GM23338 (cell line): ENCODE measurements around the gene PKP3. TPM values are rescaled to one million over a fixed set of nuclear protein-coding genes. Genes with fewer than 3 reads are reported as not detected.

ENCODE experiments used
- ATAC-seq: fragments of 200-7000 bp; cut with Tn5 transposase; 3 replicates; pipeline ENCODE4 v1.9.1; 2020
- DNase-seq: peaks from one replicate; pipeline ENCODE4 v3.0.0-alpha.2; 2015; ENCODE audit warnings: low spot score
- H2AFZ ChIP-seq: fragments of 200-600 bp; sonication (generic); 2 replicates; pipeline ENCODE4 v1.8.0; 2016; ENCODE audit warnings: antibody characterized with exemption, mild to moderate bottlenecking, moderate library complexity
- H3F3A ChIP-seq: fragments of 200-600 bp; sonication (generic); replicated peaks from 2 replicates; pipeline ENCODE4 v1.8.0; 2017; ENCODE audit warnings: antibody characterized with exemption, mixed run types, low read depth
- H3K27ac ChIP-seq: fragments of 200-600 bp; sonication (generic); 2 replicates; pipeline ENCODE4 v1.6.1; 2016; ENCODE audit warnings: low read depth
- H3K27me3 ChIP-seq: fragments of 200-600 bp; sonication (generic); 2 replicates; pipeline ENCODE4 v1.8.0; 2016; ENCODE audit warnings: mild to moderate bottlenecking, mixed run types, moderate library complexity; ENCODE audit not compliant: insufficient read depth
- H3K36me3 ChIP-seq: fragments of 200-600 bp; sonication (generic); 2 replicates; pipeline ENCODE4 v1.8.0; 2016; ENCODE audit warnings: mild to moderate bottlenecking; ENCODE audit not compliant: insufficient read depth
- H3K4me1 ChIP-seq: fragments of 200-600 bp; sonication (generic); 2 replicates; pipeline ENCODE4 v1.8.0; 2016; ENCODE audit warnings: mild to moderate bottlenecking, moderate library complexity; ENCODE audit not compliant: insufficient read depth
- H3K4me2 ChIP-seq: fragments of 200-600 bp; sonication (generic); 2 replicates; pipeline ENCODE4 v1.7.1; 2017; ENCODE audit warnings: mixed run types
- H3K4me3 ChIP-seq: fragments of 200-600 bp; sonication (generic); 2 replicates; pipeline ENCODE4 v1.6.1; 2016; ENCODE audit warnings: mixed run types
- H3K79me2 ChIP-seq: fragments of 200-600 bp; sonication (generic); replicated peaks from 2 replicates; pipeline ENCODE4 v1.8.0; 2017; ENCODE audit warnings: mild to moderate bottlenecking; ENCODE audit not compliant: insufficient read depth
- H3K9me2 ChIP-seq: fragments of 200-600 bp; sonication (generic); 2 replicates; pipeline ENCODE4 v1.8.0; 2017; ENCODE audit not compliant: insufficient read depth
- H4K20me1 ChIP-seq: fragments of 200-600 bp; sonication (generic); replicated peaks from 2 replicates; pipeline ENCODE4 v1.8.0; 2017; ENCODE audit warnings: mild to moderate bottlenecking; ENCODE audit not compliant: insufficient read depth
- H3K27ac Mint-ChIP-seq: 2 replicates; pipeline ENCODE4 v1.8.0; 2020; ENCODE audit warnings: inconsistent platforms, mild to moderate bottlenecking, moderate library complexity, mixed read lengths
- H3K27me3 Mint-ChIP-seq: 3 replicates; pipeline ENCODE4 v1.8.0; 2022; ENCODE audit warnings: low read depth, mild to moderate bottlenecking, moderate library complexity, mixed read lengths, inconsistent platforms; ENCODE audit not compliant: insufficient read depth, poor library complexity
- H3K36me3 Mint-ChIP-seq: 3 replicates; pipeline ENCODE4 v1.8.0; 2021; ENCODE audit warnings: low read depth, mild to moderate bottlenecking, inconsistent platforms, moderate library complexity, mixed read lengths
- H3K4me1 Mint-ChIP-seq: 3 replicates; pipeline ENCODE4 v1.8.0; 2020; ENCODE audit warnings: mild to moderate bottlenecking, inconsistent platforms, mixed read lengths
- H3K4me3 Mint-ChIP-seq: 3 replicates; pipeline ENCODE4 v1.8.0; 2021; ENCODE audit warnings: moderate library complexity, mild to moderate bottlenecking, inconsistent platforms, mixed read lengths
- H3K9me3 Mint-ChIP-seq: 3 replicates; pipeline ENCODE4 v1.8.0; 2020; ENCODE audit warnings: moderate library complexity, mild to moderate bottlenecking, inconsistent platforms, mixed read lengths
- CREB1 ChIP-seq: fragments of 250-450 bp; sonication (Bioruptor Pico); IDR thresholded peaks from 2 replicates; pipeline ENCODE4 v1.5.0; 2020; ENCODE audit warnings: low read depth, mild to moderate bottlenecking, moderate library complexity
- EZH2 ChIP-seq: fragments of 200-600 bp; sonication (generic); IDR thresholded peaks from one replicate; pipeline ENCODE4 v1.8.0; 2017; ENCODE audit warnings: antibody characterized with exemption, mild to moderate bottlenecking, low read depth; ENCODE audit not compliant: unreplicated experiment
- EZH2phosphoT487 ChIP-seq: fragments of 200-600 bp; sonication (generic); IDR thresholded peaks from one replicate; pipeline ENCODE4 v1.8.1; 2018; ENCODE audit warnings: antibody characterized with exemption; ENCODE audit not compliant: unreplicated experiment
- JUNB ChIP-seq: IDR thresholded peaks from one replicate; pipeline ENCODE4 v1.6.1; 2016; ENCODE audit warnings: antibody characterized with exemption; ENCODE audit not compliant: unreplicated experiment
- NANOG ChIP-seq: IDR thresholded peaks from 2 replicates; pipeline ENCODE4 v1.6.1; 2016; ENCODE audit warnings: antibody characterized with exemption, borderline replicate concordance
- POLR2AphosphoS5 ChIP-seq: IDR thresholded peaks from 2 replicates; pipeline ENCODE4 v1.6.1; 2016; ENCODE audit warnings: antibody characterized with exemption, low read depth
- STAT1 ChIP-seq: IDR thresholded peaks from one replicate; pipeline ENCODE4 v1.6.1; 2016; ENCODE audit warnings: antibody characterized with exemption; ENCODE audit not compliant: unreplicated experiment
- ZNF114 ChIP-seq: fragments of 250-450 bp; sonication (Bioruptor Pico); IDR thresholded peaks from 2 replicates; pipeline ENCODE4 v1.5.0; 2020; ENCODE audit warnings: mild to moderate bottlenecking, moderate library complexity
- ZNF331 ChIP-seq: fragments of 250-450 bp; sonication (Bioruptor Pico); IDR thresholded peaks from 2 replicates; pipeline ENCODE4 v1.5.0; 2020; ENCODE audit warnings: low read depth, mild to moderate bottlenecking, moderate library complexity
- polyA plus RNA-seq: library from polyadenylated mRNA; unstranded; fragments of >200 nt; fragmentation: Nextera tagmentation; extraction: Ambion mirVana; gene quantifications from 2 replicates; pipeline ENCODE4 v1.2.1, GENCODE V29; 2016
- total RNA-seq: library from RNA; depleted of rRNA; stranded (reverse); fragments of >200 nt; shearing (Covaris generic); gene quantifications from 2 replicates; pipeline ENCODE4 v1.2.3, GENCODE V29; 2014
- TF ChIP-seq, protein P1 (sequence below): IDR thresholded peaks from one replicate; pipeline ENCODE4 v1.6.1; 2018; ENCODE audit warnings: antibody characterized with exemption; ENCODE audit not compliant: unreplicated experiment
- TF ChIP-seq, protein P2 (sequence below): IDR thresholded peaks from 2 replicates; pipeline ENCODE4 v1.6.1; 2016; ENCODE audit warnings: antibody characterized with exemption
- TF ChIP-seq, protein P3 (sequence below): fragments of 250-450 bp; sonication (Bioruptor Pico); IDR thresholded peaks from 2 replicates; pipeline ENCODE4 v1.5.0; 2020; ENCODE audit warnings: mild to moderate bottlenecking, moderate library complexity

Gene PKP3
- total and polyA plus RNA-seq, 2 experiments from 2014 or later, result 7.2 to 23.0 TPM

DNA sequence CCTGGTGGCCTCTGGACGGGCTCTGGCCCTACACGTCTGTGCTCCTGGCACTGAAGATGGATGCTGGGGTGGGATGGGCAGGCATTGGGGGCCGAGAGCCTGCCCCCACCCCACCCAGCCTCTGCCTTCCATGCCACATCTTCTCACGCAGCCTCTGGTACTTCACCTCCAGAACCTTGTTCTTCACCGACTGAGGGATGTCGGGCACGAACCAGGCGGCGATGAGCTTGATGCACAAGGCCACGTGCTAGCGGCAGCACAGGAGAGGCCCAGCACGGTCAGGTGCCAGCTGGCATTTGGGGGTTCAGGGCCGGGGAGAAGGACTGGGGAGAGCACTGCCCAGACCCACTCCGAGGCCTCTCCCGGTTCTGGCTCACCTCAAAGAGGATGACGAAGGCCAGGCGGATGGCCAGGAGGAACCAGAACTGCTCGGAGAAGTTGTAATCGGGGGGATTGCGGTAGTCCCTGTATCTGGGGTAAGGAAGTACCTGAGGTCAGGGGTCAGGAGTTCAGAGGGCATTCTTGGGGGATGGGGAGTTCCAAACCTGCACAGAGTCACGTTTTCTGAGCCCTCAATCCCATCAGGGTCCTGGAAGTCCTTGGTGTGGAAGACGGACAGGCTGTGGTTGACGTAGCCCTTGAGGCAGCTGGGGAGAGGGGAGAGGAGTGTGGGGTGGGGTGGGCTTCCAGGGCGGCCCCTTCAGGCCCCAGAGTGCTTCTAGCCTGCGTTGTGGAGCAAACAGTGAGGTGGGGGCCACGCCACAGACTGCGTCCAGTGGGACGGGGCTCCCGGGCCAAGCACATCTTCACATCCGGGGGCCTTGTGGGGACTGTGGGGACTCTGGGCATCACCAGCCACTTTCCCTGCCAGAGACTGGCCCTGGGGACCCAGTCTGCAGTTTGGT lies 24.6 kb downstream of the PKP3 start:
- H3K27me3 Mint-ChIP-seq, result peaks cover 19% of the 10 kb centered on the region
- no peaks in the 10 kb centered on the region for H3K9me3 Mint-ChIP-seq
- no peaks in the 10 kb centered on the region; the same call in 1 of the 2 replicates for H4K20me1 ChIP-seq
- no peak for ATAC-seq
- no peaks in the 10 kb centered on the region for H3K9me2 ChIP-seq
- no peaks in the 10 kb centered on the region for H3K36me3 Mint-ChIP-seq
- H3K4me1 ChIP-seq, result peaks cover 7% of the 10 kb centered on the region; the same call in 1 of the 2 replicates
- H3K79me2 ChIP-seq, result peaks cover 3% of the 10 kb centered on the region
- H3F3A ChIP-seq, result peaks cover 7% of the 10 kb centered on the region
- no peak overlapping the region for H3K4me2 ChIP-seq
- no peak overlapping the region for H2AFZ ChIP-seq
- no peak overlapping the region for H3K4me3 Mint-ChIP-seq
- no peak overlapping the region for H3K4me3 ChIP-seq
- TF ChIP-seq, protein P1, sequence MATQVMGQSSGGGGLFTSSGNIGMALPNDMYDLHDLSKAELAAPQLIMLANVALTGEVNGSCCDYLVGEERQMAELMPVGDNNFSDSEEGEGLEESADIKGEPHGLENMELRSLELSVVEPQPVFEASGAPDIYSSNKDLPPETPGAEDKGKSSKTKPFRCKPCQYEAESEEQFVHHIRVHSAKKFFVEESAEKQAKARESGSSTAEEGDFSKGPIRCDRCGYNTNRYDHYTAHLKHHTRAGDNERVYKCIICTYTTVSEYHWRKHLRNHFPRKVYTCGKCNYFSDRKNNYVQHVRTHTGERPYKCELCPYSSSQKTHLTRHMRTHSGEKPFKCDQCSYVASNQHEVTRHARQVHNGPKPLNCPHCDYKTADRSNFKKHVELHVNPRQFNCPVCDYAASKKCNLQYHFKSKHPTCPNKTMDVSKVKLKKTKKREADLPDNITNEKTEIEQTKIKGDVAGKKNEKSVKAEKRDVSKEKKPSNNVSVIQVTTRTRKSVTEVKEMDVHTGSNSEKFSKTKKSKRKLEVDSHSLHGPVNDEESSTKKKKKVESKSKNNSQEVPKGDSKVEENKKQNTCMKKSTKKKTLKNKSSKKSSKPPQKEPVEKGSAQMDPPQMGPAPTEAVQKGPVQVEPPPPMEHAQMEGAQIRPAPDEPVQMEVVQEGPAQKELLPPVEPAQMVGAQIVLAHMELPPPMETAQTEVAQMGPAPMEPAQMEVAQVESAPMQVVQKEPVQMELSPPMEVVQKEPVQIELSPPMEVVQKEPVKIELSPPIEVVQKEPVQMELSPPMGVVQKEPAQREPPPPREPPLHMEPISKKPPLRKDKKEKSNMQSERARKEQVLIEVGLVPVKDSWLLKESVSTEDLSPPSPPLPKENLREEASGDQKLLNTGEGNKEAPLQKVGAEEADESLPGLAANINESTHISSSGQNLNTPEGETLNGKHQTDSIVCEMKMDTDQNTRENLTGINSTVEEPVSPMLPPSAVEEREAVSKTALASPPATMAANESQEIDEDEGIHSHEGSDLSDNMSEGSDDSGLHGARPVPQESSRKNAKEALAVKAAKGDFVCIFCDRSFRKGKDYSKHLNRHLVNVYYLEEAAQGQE, result no peak
- TF ChIP-seq, protein P2, sequence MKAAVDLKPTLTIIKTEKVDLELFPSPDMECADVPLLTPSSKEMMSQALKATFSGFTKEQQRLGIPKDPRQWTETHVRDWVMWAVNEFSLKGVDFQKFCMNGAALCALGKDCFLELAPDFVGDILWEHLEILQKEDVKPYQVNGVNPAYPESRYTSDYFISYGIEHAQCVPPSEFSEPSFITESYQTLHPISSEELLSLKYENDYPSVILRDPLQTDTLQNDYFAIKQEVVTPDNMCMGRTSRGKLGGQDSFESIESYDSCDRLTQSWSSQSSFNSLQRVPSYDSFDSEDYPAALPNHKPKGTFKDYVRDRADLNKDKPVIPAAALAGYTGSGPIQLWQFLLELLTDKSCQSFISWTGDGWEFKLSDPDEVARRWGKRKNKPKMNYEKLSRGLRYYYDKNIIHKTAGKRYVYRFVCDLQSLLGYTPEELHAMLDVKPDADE, result no peak
- TF ChIP-seq ZNF331 (CRISPR knock-in tag) (no peak), POLR2AphosphoS5 (no peak), EZH2 (no peak), JUNB (no peak), NANOG (no peak), EZH2phosphoT487 (no peak), ZNF114 (CRISPR knock-in tag) (no peak), CREB1 (CRISPR knock-in tag) (no peak), STAT1 (no peak)
- TF ChIP-seq, protein P3, sequence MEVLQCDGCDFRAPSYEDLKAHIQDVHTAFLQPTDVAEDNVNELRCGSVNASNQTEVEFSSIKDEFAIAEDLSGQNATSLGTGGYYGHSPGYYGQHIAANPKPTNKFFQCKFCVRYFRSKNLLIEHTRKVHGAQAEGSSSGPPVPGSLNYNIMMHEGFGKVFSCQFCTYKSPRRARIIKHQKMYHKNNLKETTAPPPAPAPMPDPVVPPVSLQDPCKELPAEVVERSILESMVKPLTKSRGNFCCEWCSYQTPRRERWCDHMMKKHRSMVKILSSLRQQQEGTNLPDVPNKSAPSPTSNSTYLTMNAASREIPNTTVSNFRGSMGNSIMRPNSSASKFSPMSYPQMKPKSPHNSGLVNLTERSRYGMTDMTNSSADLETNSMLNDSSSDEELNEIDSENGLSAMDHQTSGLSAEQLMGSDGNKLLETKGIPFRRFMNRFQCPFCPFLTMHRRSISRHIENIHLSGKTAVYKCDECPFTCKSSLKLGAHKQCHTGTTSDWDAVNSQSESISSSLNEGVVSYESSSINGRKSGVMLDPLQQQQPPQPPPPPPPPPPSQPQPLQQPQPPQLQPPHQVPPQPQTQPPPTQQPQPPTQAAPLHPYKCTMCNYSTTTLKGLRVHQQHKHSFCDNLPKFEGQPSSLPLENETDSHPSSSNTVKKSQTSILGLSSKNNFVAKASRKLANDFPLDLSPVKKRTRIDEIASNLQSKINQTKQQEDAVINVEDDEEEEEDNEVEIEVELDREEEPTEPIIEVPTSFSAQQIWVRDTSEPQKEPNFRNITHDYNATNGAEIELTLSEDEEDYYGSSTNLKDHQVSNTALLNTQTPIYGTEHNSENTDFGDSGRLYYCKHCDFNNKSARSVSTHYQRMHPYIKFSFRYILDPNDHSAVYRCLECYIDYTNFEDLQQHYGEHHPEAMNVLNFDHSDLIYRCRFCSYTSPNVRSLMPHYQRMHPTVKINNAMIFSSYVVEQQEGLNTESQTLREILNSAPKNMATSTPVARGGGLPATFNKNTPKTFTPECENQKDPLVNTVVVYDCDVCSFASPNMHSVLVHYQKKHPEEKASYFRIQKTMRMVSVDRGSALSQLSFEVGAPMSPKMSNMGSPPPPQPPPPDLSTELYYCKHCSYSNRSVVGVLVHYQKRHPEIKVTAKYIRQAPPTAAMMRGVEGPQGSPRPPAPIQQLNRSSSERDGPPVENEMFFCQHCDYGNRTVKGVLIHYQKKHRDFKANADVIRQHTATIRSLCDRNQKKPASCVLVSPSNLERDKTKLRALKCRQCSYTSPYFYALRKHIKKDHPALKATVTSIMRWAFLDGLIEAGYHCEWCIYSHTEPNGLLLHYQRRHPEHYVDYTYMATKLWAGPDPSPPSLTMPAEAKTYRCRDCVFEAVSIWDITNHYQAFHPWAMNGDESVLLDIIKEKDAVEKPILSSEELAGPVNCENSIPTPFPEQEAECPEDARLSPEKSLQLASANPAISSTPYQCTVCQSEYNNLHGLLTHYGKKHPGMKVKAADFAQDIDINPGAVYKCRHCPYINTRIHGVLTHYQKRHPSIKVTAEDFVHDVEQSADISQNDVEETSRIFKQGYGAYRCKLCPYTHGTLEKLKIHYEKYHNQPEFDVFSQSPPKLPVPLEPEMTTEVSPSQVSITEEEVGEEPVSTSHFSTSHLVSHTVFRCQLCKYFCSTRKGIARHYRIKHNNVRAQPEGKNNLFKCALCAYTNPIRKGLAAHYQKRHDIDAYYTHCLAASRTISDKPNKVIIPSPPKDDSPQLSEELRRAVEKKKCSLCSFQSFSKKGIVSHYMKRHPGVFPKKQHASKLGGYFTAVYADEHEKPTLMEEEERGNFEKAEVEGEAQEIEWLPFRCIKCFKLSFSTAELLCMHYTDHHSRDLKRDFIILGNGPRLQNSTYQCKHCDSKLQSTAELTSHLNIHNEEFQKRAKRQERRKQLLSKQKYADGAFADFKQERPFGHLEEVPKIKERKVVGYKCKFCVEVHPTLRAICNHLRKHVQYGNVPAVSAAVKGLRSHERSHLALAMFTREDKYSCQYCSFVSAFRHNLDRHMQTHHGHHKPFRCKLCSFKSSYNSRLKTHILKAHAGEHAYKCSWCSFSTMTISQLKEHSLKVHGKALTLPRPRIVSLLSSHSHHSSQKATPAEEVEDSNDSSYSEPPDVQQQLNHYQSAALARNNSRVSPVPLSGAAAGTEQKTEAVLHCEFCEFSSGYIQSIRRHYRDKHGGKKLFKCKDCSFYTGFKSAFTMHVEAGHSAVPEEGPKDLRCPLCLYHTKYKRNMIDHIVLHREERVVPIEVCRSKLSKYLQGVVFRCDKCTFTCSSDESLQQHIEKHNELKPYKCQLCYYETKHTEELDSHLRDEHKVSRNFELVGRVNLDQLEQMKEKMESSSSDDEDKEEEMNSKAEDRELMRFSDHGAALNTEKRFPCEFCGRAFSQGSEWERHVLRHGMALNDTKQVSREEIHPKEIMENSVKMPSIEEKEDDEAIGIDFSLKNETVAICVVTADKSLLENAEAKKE, result no peak
- DNase-seq, result no peak
- H3K4me1 Mint-ChIP-seq, result peaks cover 26% of the 10 kb centered on the region
- H3K27ac ChIP-seq, result no peak overlapping the region
- no peaks in the 10 kb centered on the region for H3K36me3 ChIP-seq
- no peaks in the 10 kb centered on the region for H3K27me3 ChIP-seq
- no peak overlapping the region for H3K27ac Mint-ChIP-seq
